ENCODE results near the gene EFHD2.
"Not testable (repeated sequence)": the region's sequence is repeated elsewhere in the genome, so short reads cannot be mapped to it uniquely, and the experiment has no call there.

The EFHD2 gene

GRCh38 chr1:15465674-15466073 is 56.0 kb downstream of the EFHD2 start:
- TF ChIP-seq CTCF (IDR thresholded peaks at IDR 0.05; ENCODE audit: borderline replicate concordance, insufficient read depth, low read depth, low read length): no peak
- H3K4me3 ChIP-seq (ENCODE audit: low read depth, low read length): no peak overlapping the region

GRCh38 chr1:15466955-15467625 is 57.4 kb downstream of the EFHD2 start:
- not testable (repeated sequence) for H3K4me3 ChIP-seq (ENCODE audit: low read depth, low read length)

GRCh38 chr1:15468145-15468544 is 58.5 kb downstream of the EFHD2 start:
- no peak for TF ChIP-seq CTCF (IDR thresholded peaks at IDR 0.05; ENCODE audit: borderline replicate concordance, insufficient read depth, low read depth, low read length)
- H3K4me3 ChIP-seq (ENCODE audit: low read depth, low read length): no peak overlapping the region

- no peak for TF ChIP-seq CTCF (IDR thresholded peaks at IDR 0.05; ENCODE audit: borderline replicate concordance, insufficient read depth, low read depth, low read length)
- no peak overlapping the region for H3K4me3 ChIP-seq (ENCODE audit: low read depth, low read length)
Measured at GRCh38 chr1:15469361-15469760, 59.7 kb downstream of the EFHD2 start.

GRCh38 chr1:15469821-15470448 is 60.2 kb downstream of the EFHD2 start:
- not testable (repeated sequence) for H3K4me3 ChIP-seq (ENCODE audit: low read depth, low read length)

GRCh38 chr1:15471067-15471466 is 61.4 kb downstream of the EFHD2 start:
- H3K4me3 ChIP-seq (ENCODE audit: low read depth, low read length): not testable (repeated sequence)

- not testable (repeated sequence) for H3K4me3 ChIP-seq (ENCODE audit: low read depth, low read length)
Measured at GRCh38 chr1:15471723-15472122, 62.0 kb downstream of the EFHD2 start.

GRCh38 chr1:15472587-15472986 is 62.9 kb downstream of the EFHD2 start:
- H3K4me3 ChIP-seq (ENCODE audit: low read depth, low read length): no peak overlapping the region
- no peak for TF ChIP-seq CTCF (IDR thresholded peaks at IDR 0.05; ENCODE audit: borderline replicate concordance, insufficient read depth, low read depth, low read length)

GRCh38 chr1:15475752-15476314 is 66.1 kb downstream of the EFHD2 start, which contains the start of gene CELA2B:
TSS of gene CELA2B (plus strand) at chr1:15476104. CDS start at chr1:15476126, 22 bp downstream.
- H3K4me3 ChIP-seq (ENCODE audit: low read depth, low read length): no peak within 1 kb of the TSS
- no peak for TF ChIP-seq CTCF (IDR thresholded peaks at IDR 0.05; ENCODE audit: borderline replicate concordance, insufficient read depth, low read depth, low read length)
